Thymus (tissue), 14 donors: Measurements from ENCODE around the gene AMT. TPM values are rescaled to one million over a fixed set of nuclear protein-coding genes. Genes with fewer than 3 reads are reported as not detected.

Experiments
- DNase-seq, 9 donors: peaks; one replicate each; pipeline ENCODE4 v3.0.0-alpha.2; 2013; ENCODE audit warnings: low spot score in 9 of 9, low read depth in 6 of 9, missing footprints in 1 of 9
- H3K27ac ChIP-seq, 2 donors: one replicate each; pipeline ENCODE4 v1.5.1; 2013; ENCODE audit warnings: control low read depth in 1 of 2, low read depth in 1 of 2, low read length in 1 of 2, mild to moderate bottlenecking in 1 of 2, moderate library complexity in 1 of 2
- H3K27me3 ChIP-seq, 2 donors: one replicate each; pipeline ENCODE4 v1.5.1; 2013; ENCODE audit warnings: low read length in 1 of 2; ENCODE audit not compliant: control insufficient read depth in 2 of 2, insufficient read depth in 1 of 2
- H3K36me3 ChIP-seq, 2 donors: one replicate each; pipeline ENCODE4 v1.5.1; 2013; ENCODE audit warnings: low read length in 1 of 2, mild to moderate bottlenecking in 1 of 2, moderate library complexity in 1 of 2; ENCODE audit not compliant: control insufficient read depth in 2 of 2, insufficient read depth in 2 of 2
- H3K4me1 ChIP-seq, 2 donors: one replicate each; pipeline ENCODE4 v1.5.1; 2013; ENCODE audit warnings: low read length in 2 of 2; ENCODE audit not compliant: control insufficient read depth in 2 of 2, insufficient read depth in 2 of 2
- H3K4me3 ChIP-seq, 2 donors: one replicate each; pipeline ENCODE4 v1.5.1; 2013; ENCODE audit warnings: low read length in 2 of 2, control low read depth in 1 of 2, mild to moderate bottlenecking in 1 of 2
- H3K9me3 ChIP-seq, 2 donors: one replicate each; pipeline ENCODE4 v1.5.1; 2013; ENCODE audit warnings: low read length in 1 of 2, mild to moderate bottlenecking in 1 of 2; ENCODE audit not compliant: control insufficient read depth in 2 of 2, insufficient read depth in 1 of 2
- WGBS: extraction: QIAGEN DNeasy Blood & Tissue Kit; methylation state at CpG from one replicate; pipeline ENCODE4 v1.1.7; 2013; 5-methylcytosine and 5-hydroxymethylcytosine counted together
- long read RNA-seq, 10 donors: transcript quantifications; one replicate each; lab custom pipeline, GENCODE V29; 2026
- polyA plus RNA-seq: library from polyadenylated mRNA; stranded (reverse); fragments of 200-250 nt; gene quantifications from one replicate; pipeline ENCODE4 v1.2.3, GENCODE V29; 2013
- total RNA-seq: library from RNA; stranded (reverse); fragments of 120-200 nt; gene quantifications from one replicate; pipeline ENCODE4 v1.2.4, GENCODE V29; 2013
- donor health status: healthy.

The AMT gene
- total RNA-seq (4.1 TPM), polyA plus RNA-seq (40.0 TPM)
- long read RNA-seq, donor 1, partial matches to known transcripts = 0 of 1 reads
- long read RNA-seq, donor 1, other reads (novel, unspliced or antisense) = 0 of 1 reads
- long read RNA-seq, donor 2, full-length matches to known transcripts = 14 of 14 reads
- long read RNA-seq, donor 2, partial matches to known transcripts = 0 of 14 reads
- long read RNA-seq, donor 2, other reads (novel, unspliced or antisense) = 0 of 14 reads
- long read RNA-seq, donor 3, partial matches to known transcripts = 0 of 8 reads
- long read RNA-seq, donor 3, other reads (novel, unspliced or antisense) = 0 of 8 reads
- long read RNA-seq, donor 4, partial matches to known transcripts = 0 of 4 reads
- long read RNA-seq, donor 4, other reads (novel, unspliced or antisense) = 0 of 4 reads
- long read RNA-seq, donor 5, full-length matches to known transcripts = 14 of 14 reads
- long read RNA-seq, donor 5, partial matches to known transcripts = 0 of 14 reads
- long read RNA-seq, donor 5, other reads (novel, unspliced or antisense) = 0 of 14 reads
- long read RNA-seq, donor 6, partial matches to known transcripts = 0 of 3 reads
- long read RNA-seq, donor 6, other reads (novel, unspliced or antisense) = 0 of 3 reads
- long read RNA-seq, donor 7, partial matches to known transcripts = 0 of 5 reads
- long read RNA-seq, donor 7, other reads (novel, unspliced or antisense) = 0 of 5 reads
- long read RNA-seq, donor 8, partial matches to known transcripts = 0 of 1 reads
- long read RNA-seq, donor 8, other reads (novel, unspliced or antisense) = 0 of 1 reads
- long read RNA-seq, donor 9, partial matches to known transcripts = 0 of 6 reads
- long read RNA-seq, donor 9, other reads (novel, unspliced or antisense) = 0 of 6 reads
- long read RNA-seq, donor 10, partial matches to known transcripts = 0 of 3 reads
- long read RNA-seq, donor 10, other reads (novel, unspliced or antisense) = 0 of 3 reads

DNA sequence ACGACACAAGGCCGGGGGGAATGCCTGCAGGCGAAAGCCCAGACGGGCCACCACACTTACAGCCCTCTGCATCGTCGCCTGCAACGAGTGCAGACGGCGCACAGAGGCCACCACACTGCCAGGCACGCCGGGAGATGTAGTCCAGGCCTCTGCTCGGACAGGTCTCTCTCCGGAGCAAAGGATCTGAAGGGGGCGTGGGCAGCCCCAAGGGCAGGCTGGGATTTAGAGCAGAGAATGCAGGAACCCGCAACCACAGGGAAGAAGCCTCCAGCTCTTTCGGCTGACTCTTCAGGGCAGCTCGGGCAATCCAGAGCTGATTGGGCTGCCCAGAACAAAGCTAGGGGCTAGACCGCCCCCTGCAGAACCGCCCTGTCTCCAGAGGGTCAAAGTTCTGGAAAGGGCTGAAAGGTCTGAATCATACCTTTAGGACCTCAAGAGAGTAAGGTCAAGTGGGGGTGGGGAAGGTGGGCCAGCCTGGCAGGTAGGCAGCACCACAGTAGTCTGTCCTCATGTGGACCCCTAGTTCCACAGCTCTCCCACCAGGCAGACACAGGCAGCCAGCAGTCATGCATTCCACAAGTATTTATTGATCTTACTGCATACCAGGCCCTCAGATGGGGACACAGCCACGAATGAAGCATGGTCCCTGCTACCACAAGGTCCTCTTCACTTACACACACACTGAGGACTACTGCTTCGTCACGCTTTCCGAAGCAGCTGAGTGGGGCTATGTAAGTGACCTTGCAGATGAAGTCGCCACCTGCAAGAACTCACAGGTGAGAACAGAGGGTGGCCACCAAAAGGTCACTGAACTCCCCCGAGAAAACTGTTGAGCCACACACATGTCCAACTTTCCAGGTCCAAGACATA is at the start of gene AMT:
Gene AMT (minus strand): TSS at position 95 of the 870 bp plus-strand sequence. CDS start 23 bp downstream, at position 72.
- H3K27ac ChIP-seq = no peak within 1 kb of the TSS
- H3K4me1 ChIP-seq = peaks cover 11 to 16% of the 10 kb centered on the region in 2 donors

GRCh38 chr3:49470714-49471420 is 48.6 kb upstream of the AMT start:
- peak overlapping the region; percentile 94 to 98 for H3K27ac ChIP-seq

More for the DNA sequence above, at the start of gene AMT:
- H3K4me3 ChIP-seq = peak within 1 kb of the TSS; percentile 8 to 19
- H3K27me3 ChIP-seq = no peaks in the 10 kb centered on the region
- DNase-seq = no peak
- 48% methylated on average over 25 of the region's 25 CpGs for WGBS
- H3K36me3 ChIP-seq = peaks cover 25 to 30% of the 10 kb centered on the region in 2 donors
- peaks cover 0 to 1% of the 10 kb centered on the region in 2 donors for H3K9me3 ChIP-seq

DNA sequence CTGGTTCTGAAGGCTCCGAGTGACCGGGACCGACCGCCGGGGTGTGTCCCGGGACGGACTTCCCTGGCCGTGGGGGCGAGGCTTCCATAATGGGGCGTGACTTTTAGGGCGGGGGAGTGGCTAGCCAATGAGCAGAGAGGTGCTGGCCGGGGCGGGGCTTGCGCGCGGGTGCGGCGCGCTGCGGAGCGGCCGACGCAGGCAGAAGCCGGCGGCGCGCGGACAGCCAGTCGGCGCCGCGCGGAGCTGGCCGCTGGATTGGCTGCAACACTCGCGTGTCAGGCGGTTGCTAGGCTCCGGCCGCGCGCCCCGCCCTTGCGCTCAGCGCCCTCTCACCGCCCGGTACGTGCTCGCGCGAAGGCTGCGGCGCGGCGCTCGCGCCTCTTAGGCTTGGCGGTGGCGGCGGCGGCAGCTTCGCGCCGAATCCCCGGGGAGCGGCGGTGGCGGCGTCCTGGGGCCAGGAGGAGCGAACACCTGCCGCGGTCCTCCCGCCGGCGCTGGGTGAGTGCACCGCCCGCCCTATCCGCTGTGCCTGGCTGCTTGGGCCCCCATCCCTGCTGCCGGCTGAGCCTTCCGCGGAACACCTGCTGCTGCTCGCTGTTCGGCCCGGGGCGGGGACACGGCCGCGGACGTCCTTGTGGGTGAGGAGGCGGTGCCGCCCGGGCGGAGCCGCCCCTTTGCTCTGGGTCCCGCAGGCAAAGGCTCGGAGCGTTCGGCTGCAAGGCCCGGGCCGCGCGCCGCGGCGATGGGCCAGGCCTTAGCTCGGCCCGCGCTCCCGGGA is 47.9 kb upstream of the AMT start, which contains the start of gene DAG1:
Gene DAG1 (plus strand): TSS at position 332 of the 778 bp plus-strand sequence. CDS start 40,268 bp downstream, outside the sequence.
- Histone ChIP-seq H3K36me3 (no peaks in the 10 kb centered on the region), H3K9me3 (peaks cover 0 to 4% of the 10 kb centered on the region in 2 donors), H3K4me1 (peaks cover 14 to 26% of the 10 kb centered on the region in 2 donors), H3K4me3 (peak within 1 kb of the TSS; percentile 81 to 92), H3K27me3 (no peaks in the 10 kb centered on the region), H3K27ac (peak within 1 kb of the TSS; percentile 94 to 98)
- WGBS = 1% methylated on average over 108 of the region's 108 CpGs
- peak; percentile 70 to 96 (median 89) for DNase-seq

More at GRCh38 chr3:49470714-49471420, 48.6 kb upstream of the AMT start:
- peak overlapping the region; percentile 75 to 92 for H3K4me3 ChIP-seq
- 12% methylated on average over 23 of the region's 23 CpGs for WGBS
- peaks cover 0 to 4% of the 10 kb centered on the region in 2 donors for H3K9me3 ChIP-seq
- no peaks in the 10 kb centered on the region for H3K36me3 ChIP-seq
- peak in 2 of 9 donors; percentile 17 to 42 for DNase-seq
- H3K27me3 ChIP-seq = no peaks in the 10 kb centered on the region
- H3K4me1 ChIP-seq = peaks cover 14 to 26% of the 10 kb centered on the region in 2 donors

DNA sequence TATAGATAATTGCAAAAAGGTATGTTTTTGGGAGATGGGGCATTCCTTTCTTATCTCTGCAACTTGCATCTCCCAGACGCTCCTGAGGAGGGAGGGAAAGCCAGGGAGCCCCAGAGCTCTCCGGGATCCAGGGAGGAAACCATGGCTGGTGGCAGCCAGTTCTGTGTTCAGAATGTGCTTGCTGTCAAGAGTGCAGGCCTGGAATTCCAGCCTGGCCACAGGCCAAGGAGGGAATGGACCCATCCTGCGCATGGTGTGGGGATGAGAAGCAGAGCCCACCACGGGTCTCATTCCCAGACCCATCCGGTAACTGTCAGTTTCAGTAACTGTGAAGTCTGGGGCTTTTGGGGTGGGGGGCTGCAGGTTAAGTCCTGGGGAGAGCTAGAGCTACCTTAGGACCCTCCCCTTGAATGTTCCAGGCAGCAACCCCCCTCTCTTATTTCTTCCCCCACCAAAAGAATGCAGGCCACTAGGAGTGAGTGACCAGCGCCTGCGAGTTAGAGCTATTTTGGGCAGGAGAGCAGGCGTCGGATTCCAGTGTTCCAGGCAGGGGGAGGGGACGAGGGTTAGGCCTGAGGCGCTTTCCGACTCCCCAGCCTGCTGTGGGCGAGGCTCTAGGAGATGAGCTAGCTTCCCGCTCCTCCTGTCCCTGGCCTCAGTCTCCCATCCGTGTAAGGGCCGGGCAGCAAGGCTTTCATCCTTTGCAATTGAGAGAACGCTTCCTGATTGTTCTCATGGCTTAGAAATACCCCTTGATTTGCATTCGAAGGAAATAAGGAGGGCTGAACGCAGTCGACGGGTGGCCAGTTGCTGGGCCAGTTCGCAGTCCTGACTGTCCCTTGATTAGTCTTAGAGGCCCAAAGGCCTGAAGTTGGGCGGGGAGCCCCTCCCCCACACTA is 47.0 kb upstream of the AMT start:
- WGBS = 31% methylated on average over 23 of the region's 23 CpGs

DNA sequence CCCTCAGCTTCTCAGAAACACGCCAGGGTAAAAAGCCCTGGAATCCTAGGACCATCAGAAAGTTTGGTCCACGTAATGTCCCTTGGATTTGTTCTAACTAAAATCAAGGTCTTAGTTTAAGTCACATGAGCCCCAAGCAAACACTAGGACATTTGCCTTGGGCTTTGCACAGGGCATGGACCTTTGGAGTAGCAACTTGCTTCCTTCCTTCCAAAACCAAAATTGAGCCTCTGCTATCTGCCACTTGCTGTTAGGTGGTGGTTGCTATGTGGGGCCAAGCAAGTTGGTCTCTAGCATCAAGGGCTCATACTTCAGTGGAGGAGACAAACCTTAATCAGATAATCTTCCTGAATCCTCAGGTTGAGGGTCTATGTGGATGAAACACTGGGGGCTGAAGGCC is 43.8 kb upstream of the AMT start:
- no peak overlapping the region for H3K4me3 ChIP-seq
- peaks cover 0 to 4% of the 10 kb centered on the region in 2 donors for H3K9me3 ChIP-seq
- H3K27ac ChIP-seq = no peak overlapping the region
- peaks cover 7 to 22% of the 10 kb centered on the region in 2 donors for H3K4me1 ChIP-seq
- H3K36me3 ChIP-seq = no peaks in the 10 kb centered on the region
- no peaks in the 10 kb centered on the region for H3K27me3 ChIP-seq
- DNase-seq = no peak
- WGBS = 97% methylated on average over 2 of the region's 2 CpGs

More for the DNA sequence above, 47.0 kb upstream of the AMT start:
- DNase-seq = peak in 2 of 9 donors; percentile 11 to 28
- H3K27ac ChIP-seq = peak overlapping the region; percentile 92 to 98
- no peaks in the 10 kb centered on the region for H3K36me3 ChIP-seq
- H3K27me3 ChIP-seq = no peaks in the 10 kb centered on the region
- H3K4me1 ChIP-seq = peaks cover 14 to 26% of the 10 kb centered on the region in 2 donors
- H3K4me3 ChIP-seq = peak overlapping the region; percentile 81 to 92
- peaks cover 0 to 4% of the 10 kb centered on the region in 2 donors for H3K9me3 ChIP-seq

- Histone ChIP-seq H3K4me1 (peaks cover 5 to 16% of the 10 kb centered on the region in 2 donors), H3K4me3 (no peak overlapping the region), H3K36me3 (no peaks in the 10 kb centered on the region), H3K27me3 (no peaks in the 10 kb centered on the region), H3K27ac (no peak overlapping the region), H3K9me3 (peaks cover 0 to 4% of the 10 kb centered on the region in 2 donors)
- WGBS = 97% methylated on average over 18 of the region's 18 CpGs
- DNase-seq = no peak
Measured at GRCh38 chr3:49465270-49466034, 43.2 kb upstream of the AMT start.
